HepG2 (cell line): ENCODE data around the gene EIF3B. TPM values are rescaled to one million over a fixed set of nuclear protein-coding genes. Genes with fewer than 3 reads are reported as not detected.

Experiments
- CBX1 ChIP-seq: IDR thresholded peaks from one replicate; pipeline ENCODE4 v1.6.1; 2016; ENCODE audit warnings: antibody characterized with exemption, low read depth
- IKZF1 ChIP-seq: fragments of 450-650 bp; IDR thresholded peaks from 2 replicates; pipeline ENCODE4 v1.7.1; 2016
- KDM5B ChIP-seq: sonication (generic); formaldehyde crosslinking; IDR thresholded peaks from 2 replicates; pipeline ENCODE4 v1.4.0; 2020; ENCODE audit warnings: missing genetic modification reagents, mild to moderate bottlenecking, borderline replicate concordance
- MAFF ChIP-seq: IDR thresholded peaks from 2 replicates; pipeline ENCODE4 v1.6.1; 2011; ENCODE audit warnings: low read depth, low read length, improper control_type of control experiment
- MBD4 ChIP-seq: IDR thresholded peaks from 2 replicates; pipeline ENCODE4 v1.6.1; 2012; ENCODE audit warnings: low read length, inconsistent platforms, borderline replicate concordance
- MXI1 ChIP-seq: IDR thresholded peaks from 3 replicates; pipeline ENCODE4 v1.6.1; 2012; ENCODE audit warnings: low read depth, low read length, inconsistent platforms, borderline replicate concordance
- NR3C1 ChIP-seq: sonication (generic); formaldehyde crosslinking; IDR thresholded peaks from 2 replicates; pipeline ENCODE4 v1.4.0; 2020; ENCODE audit warnings: missing genetic modification reagents
- PHF5A ChIP-seq: IDR thresholded peaks from one replicate; pipeline ENCODE4 v1.6.1; 2018; ENCODE audit warnings: low read depth, missing genetic modification reagents; ENCODE audit not compliant: unreplicated experiment
- SIN3B ChIP-seq: fragments of 150-350 bp; IDR thresholded peaks from 2 replicates; pipeline ENCODE4 v1.6.1; 2014; ENCODE audit warnings: low read length
- SOX5 ChIP-seq: IDR thresholded peaks from 2 replicates; pipeline ENCODE4 v1.6.1; 2016; ENCODE audit warnings: borderline replicate concordance
- SP4 ChIP-seq: sonication (generic); formaldehyde crosslinking; IDR thresholded peaks from 2 replicates; pipeline ENCODE4 v1.8.1; 2023; ENCODE audit warnings: mild to moderate bottlenecking, missing genetic modification reagents
- ZNF329 ChIP-seq: sonication (generic); formaldehyde crosslinking; IDR thresholded peaks from 2 replicates; pipeline ENCODE4 v1.9.0; 2021; ENCODE audit warnings: low read depth, mild to moderate bottlenecking, missing genetic modification reagents
- ZNF614 ChIP-seq: IDR thresholded peaks from 2 replicates; pipeline ENCODE4 v1.6.1; 2018; ENCODE audit warnings: missing biosample characterization, missing genetic modification reagents, inconsistent platforms, borderline replicate concordance
- ZNF629 ChIP-seq: sonication (generic); formaldehyde crosslinking; conservative IDR thresholded peaks from 2 replicates; pipeline ENCODE4 v1.5.0; 2020; ENCODE audit warnings: missing genetic modification reagents
- ZNF674 ChIP-seq: sonication (generic); formaldehyde crosslinking; IDR thresholded peaks from 2 replicates; pipeline ENCODE4 v1.5.0; 2020; ENCODE audit warnings: low read depth, mild to moderate bottlenecking, missing genetic modification reagents
- polyA plus RNA-seq, 8 experiments: library from polyadenylated mRNA; depleted of rRNA in 3 of 8; stranded (reverse) in 7 of 8; unstranded in 1 of 8; fragments of >200 nt; fragmentation: Illumina TruSeq in 4 of 8; extraction: Trizol in 4 of 8; gene quantifications; 2 replicates each; pipeline versions ENCODE4 v1.2.1 to v1.2.3, GENCODE V29; 2011 to 2016; ENCODE audit warnings: low read depth in 4 of 8, missing spikeins in 1 of 8, mixed read lengths in 1 of 8; ENCODE audit not compliant: insufficient read depth in 1 of 8
- total RNA-seq, 5 experiments: library from RNA; depleted of rRNA; stranded (reverse); fragments of >200 nt; fragmentation: Illumina TruSeq; extraction: Trizol; gene quantifications; 2 replicates each; pipeline ENCODE4 v1.2.3, GENCODE V29; 2016; ENCODE audit warnings: low read depth in 1 of 5
- TF ChIP-seq, protein P1 (sequence below): sonication (generic); formaldehyde crosslinking; IDR thresholded peaks from 2 replicates; pipeline ENCODE4 v1.4.0; 2020; ENCODE audit warnings: missing genetic modification reagents, borderline replicate concordance
- TF ChIP-seq, protein P2 (sequence below): sonication (generic); formaldehyde crosslinking; IDR thresholded peaks from 2 replicates; pipeline ENCODE4 v1.8.0; 2022; ENCODE audit warnings: missing genetic modification reagents, mild to moderate bottlenecking, moderate library complexity, borderline replicate concordance
- TF ChIP-seq, protein P3 (sequence below): sonication (generic); formaldehyde crosslinking; IDR thresholded peaks from 2 replicates; pipeline ENCODE4 v1.4.0; 2020; ENCODE audit warnings: missing genetic modification reagents, mild to moderate bottlenecking, borderline replicate concordance
- TF ChIP-seq, protein P4 (sequence below): fragments of 450-650 bp; IDR thresholded peaks from 2 replicates; pipeline ENCODE4 v1.6.1; 2016

EIF3B gene
- total and polyA plus RNA-seq, 2 of the 13 experiments (the other 11 are each of a cell fraction or from before 2014, with no cell fraction given): 92.2 to 241 TPM

DNA sequence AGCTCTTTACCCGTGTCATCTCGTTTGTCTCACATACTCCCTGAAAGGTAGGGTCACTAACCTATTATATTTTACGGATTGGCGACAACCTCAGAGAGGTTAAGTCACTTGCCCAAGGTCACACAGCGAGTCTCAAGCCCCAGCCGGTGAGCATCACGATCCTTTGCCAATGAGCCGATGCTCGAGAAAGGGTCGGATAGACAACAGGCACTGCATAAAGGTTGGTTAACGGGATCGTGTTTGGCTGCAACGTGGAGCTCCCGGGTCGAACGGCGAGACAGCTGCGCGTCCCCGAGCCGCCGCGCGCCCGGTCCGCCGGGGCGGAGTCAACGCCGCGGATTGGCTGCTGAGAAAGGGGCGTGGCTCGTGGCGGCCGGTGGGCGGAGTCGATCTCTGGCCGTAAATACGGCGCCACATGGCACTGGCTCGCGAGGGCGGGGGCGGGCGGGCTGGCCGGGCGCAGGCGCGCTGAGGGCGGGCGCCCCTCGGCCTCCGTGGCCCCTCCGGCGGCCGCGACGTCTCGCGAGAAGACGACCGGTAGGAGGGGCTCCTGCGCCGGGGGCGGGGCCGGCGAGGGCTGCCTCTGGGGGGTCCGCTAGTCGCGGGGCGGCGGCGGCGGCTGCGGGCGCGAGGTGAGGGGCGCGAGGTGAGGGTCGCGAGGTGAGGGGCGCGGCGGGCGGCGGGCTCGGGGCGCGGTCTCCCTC is 48.5 kb downstream of the EIF3B start, which contains the start of gene CHST12 (continued):
- TF ChIP-seq MXI1 (peak; percentile 95; the same call in 2 of the 3 replicates), SIN3B (no peak), ZNF629 (CRISPR knock-in tag) (0 out of 2 replicates have a peak, but pooled peaks have one; percentile 20), MAFF (no peak), ZNF614 (CRISPR knock-in tag) (no peak), ZNF674 (CRISPR knock-in tag) (0 out of 2 replicates have a peak, but pooled peaks have one; percentile 20), PHF5A (CRISPR knock-in tag) (peak; percentile 50), NR3C1 (no peak), SP4 (CRISPR knock-in tag) (peak; percentile 86), ZNF329 (CRISPR knock-in tag) (0 out of 2 replicates have a peak, but pooled peaks have one; percentile 55), CBX1 (peak; percentile 56), KDM5B (CRISPR knock-in tag) (no peak; the same call in 1 of the 2 replicates), MBD4 (no peak), SOX5 (CRISPR knock-in tag) (no peak), IKZF1 (no peak)
- TF ChIP-seq, protein P1, sequence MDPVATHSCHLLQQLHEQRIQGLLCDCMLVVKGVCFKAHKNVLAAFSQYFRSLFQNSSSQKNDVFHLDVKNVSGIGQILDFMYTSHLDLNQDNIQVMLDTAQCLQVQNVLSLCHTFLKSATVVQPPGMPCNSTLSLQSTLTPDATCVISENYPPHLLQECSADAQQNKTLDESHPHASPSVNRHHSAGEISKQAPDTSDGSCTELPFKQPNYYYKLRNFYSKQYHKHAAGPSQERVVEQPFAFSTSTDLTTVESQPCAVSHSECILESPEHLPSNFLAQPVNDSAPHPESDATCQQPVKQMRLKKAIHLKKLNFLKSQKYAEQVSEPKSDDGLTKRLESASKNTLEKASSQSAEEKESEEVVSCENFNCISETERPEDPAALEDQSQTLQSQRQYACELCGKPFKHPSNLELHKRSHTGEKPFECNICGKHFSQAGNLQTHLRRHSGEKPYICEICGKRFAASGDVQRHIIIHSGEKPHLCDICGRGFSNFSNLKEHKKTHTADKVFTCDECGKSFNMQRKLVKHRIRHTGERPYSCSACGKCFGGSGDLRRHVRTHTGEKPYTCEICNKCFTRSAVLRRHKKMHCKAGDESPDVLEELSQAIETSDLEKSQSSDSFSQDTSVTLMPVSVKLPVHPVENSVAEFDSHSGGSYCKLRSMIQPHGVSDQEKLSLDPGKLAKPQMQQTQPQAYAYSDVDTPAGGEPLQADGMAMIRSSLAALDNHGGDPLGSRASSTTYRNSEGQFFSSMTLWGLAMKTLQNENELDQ (CRISPR knock-in tag): no peak
- TF ChIP-seq, protein P2, sequence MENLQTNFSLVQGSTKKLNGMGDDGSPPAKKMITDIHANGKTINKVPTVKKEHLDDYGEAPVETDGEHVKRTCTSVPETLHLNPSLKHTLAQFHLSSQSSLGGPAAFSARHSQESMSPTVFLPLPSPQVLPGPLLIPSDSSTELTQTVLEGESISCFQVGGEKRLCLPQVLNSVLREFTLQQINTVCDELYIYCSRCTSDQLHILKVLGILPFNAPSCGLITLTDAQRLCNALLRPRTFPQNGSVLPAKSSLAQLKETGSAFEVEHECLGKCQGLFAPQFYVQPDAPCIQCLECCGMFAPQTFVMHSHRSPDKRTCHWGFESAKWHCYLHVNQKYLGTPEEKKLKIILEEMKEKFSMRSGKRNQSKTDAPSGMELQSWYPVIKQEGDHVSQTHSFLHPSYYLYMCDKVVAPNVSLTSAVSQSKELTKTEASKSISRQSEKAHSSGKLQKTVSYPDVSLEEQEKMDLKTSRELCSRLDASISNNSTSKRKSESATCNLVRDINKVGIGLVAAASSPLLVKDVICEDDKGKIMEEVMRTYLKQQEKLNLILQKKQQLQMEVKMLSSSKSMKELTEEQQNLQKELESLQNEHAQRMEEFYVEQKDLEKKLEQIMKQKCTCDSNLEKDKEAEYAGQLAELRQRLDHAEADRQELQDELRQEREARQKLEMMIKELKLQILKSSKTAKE: no peak
- TF ChIP-seq, protein P3, sequence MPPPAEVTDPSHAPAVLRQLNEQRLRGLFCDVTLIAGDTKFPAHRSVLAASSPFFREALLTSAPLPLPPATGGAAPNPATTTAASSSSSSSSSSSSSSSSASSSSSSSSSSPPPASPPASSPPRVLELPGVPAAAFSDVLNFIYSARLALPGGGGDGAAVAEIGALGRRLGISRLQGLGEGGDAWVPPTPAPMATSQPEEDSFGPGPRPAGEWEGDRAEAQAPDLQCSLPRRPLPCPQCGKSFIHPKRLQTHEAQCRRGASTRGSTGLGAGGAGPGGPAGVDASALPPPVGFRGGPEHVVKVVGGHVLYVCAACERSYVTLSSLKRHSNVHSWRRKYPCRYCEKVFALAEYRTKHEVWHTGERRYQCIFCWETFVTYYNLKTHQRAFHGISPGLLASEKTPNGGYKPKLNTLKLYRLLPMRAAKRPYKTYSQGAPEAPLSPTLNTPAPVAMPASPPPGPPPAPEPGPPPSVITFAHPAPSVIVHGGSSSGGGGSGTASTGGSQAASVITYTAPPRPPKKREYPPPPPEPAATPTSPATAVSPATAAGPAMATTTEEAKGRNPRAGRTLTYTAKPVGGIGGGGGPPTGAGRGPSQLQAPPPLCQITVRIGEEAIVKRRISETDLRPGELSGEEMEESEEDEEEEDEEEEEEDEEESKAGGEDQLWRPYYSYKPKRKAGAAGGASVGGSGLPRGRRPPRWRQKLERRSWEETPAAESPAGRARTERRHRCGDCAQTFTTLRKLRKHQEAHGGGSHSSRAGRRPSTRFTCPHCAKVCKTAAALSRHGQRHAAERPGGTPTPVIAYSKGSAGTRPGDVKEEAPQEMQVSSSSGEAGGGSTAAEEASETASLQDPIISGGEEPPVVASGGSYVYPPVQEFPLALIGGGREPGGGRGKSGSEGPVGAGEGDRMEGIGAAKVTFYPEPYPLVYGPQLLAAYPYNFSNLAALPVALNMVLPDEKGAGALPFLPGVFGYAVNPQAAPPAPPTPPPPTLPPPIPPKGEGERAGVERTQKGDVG: 0 out of 2 replicates have a peak, but pooled peaks have one; percentile 33
- TF ChIP-seq, protein P4, sequence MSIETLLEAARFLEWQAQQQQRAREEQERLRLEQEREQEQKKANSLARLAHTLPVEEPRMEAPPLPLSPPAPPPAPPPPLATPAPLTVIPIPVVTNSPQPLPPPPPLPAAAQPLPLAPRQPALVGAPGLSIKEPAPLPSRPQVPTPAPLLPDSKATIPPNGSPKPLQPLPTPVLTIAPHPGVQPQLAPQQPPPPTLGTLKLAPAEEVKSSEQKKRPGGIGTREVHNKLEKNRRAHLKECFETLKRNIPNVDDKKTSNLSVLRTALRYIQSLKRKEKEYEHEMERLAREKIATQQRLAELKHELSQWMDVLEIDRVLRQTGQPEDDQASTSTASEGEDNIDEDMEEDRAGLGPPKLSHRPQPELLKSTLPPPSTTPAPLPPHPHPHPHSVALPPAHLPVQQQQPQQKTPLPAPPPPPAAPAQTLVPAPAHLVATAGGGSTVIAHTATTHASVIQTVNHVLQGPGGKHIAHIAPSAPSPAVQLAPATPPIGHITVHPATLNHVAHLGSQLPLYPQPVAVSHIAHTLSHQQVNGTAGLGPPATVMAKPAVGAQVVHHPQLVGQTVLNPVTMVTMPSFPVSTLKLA: peak; percentile 93
